Activated naive CD4-positive, alpha-beta T cell treated with anti-CD3 and anti-CD28 coated beads, Interleukin-2, amount 10 ng/mL, durations not matched to agents 5 hours and 36 hours (primary cell): ENCODE data around the gene NBPF26. TPM values are rescaled to one million over a fixed set of nuclear protein-coding genes. Genes with fewer than 3 reads are reported as not detected.

Experiments used
- total RNA-seq, 2 experiments: library from RNA; stranded (reverse); gene quantifications; one replicate each; pipeline ENCODE4 v1.2.3, GENCODE V29; 2021

Gene NBPF26
- 10 to 100 TPM; 45.4 to 46.1 TPM for total RNA-seq

DNA sequence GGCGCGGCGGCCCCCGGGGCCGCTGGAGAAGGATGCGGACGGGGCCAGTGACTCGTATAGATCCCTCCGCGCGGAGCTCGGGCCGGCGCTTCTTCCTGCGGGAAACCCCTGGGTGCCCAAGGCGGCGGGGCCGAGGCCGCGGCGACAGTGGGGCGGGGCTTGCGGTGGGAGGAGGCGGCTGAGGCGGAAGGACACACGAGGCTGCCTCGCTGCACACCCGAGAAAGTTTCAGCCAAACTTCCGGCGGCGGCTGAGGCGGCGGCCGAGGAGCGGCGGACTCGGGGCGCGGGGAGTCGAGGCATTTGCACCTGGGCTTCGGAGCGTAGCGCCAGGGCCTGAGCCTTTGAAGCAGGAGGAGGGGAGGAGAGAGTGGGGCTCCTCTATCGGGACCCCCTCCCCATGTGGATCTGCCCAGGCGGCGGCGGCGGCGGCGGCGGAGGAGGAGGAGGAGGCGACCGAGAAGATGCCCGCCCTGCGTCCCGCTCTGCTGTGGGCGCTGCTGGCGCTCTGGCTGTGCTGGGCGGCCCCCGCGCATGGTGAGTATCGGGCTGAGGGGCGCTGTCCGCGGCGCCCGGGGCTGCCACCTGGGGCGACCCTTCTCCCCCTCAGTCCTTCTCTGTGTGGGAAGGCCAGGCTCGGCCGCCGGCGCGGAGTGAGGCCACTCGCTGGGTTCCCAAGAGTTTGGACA lies at the start of gene NBPF26:
NBPF26 (plus strand) TSS at position 231 of the 688 bp plus-strand sequence.

Other genes with a start within 250 kb of the NBPF26 start
- gene PPIAL4A, start 165.8 kb downstream of the NBPF26 start, total RNA-seq = not detected